GM12865 (cell line): Measurements from ENCODE around the gene BRIP1.
"Not testable (repeated sequence)": the region's sequence is repeated elsewhere in the genome, so short reads cannot be mapped to it uniquely, and the experiment has no call there.

Experiments used
- DNase-seq: peaks from one replicate; pipeline ENCODE4 v3.0.0; 2010; ENCODE audit warnings: low read depth
- H3K4me3 ChIP-seq: 2 replicates; pipeline ENCODE4 v1.5.1; 2011; ENCODE audit warnings: mild to moderate bottlenecking, low read depth, low read length, control low read depth
- CTCF ChIP-seq: IDR thresholded peaks from 2 replicates; pipeline ENCODE4 v1.5.1; 2011; ENCODE audit warnings: low read length, control low read depth, low read depth, inconsistent platforms; ENCODE audit not compliant: insufficient read depth; ENCODE audit errors: missing control alignments

Gene BRIP1

GRCh38 chr17:61684172-61684571, 179.2 kb downstream of the BRIP1 start:
- no peak for TF ChIP-seq CTCF
- H3K4me3 ChIP-seq, result no peak overlapping the region

GRCh38 chr17:61683466-61683865, 179.9 kb downstream of the BRIP1 start:
- no peak for DNase-seq
- no peak overlapping the region for H3K4me3 ChIP-seq
- TF ChIP-seq CTCF, result no peak

More at GRCh38 chr17:61684172-61684571, 179.2 kb downstream of the BRIP1 start:
- DNase-seq, result no peak

- TF ChIP-seq CTCF, result no peak
These were observed 182.4 kb downstream of the BRIP1 start for GRCh38 chr17:61680921-61681320.

GRCh38 chr17:61678339-61678738, 185.0 kb downstream of the BRIP1 start:
- no peak overlapping the region for H3K4me3 ChIP-seq
- TF ChIP-seq CTCF, result no peak
- DNase-seq, result no peak

More at GRCh38 chr17:61680921-61681320, 182.4 kb downstream of the BRIP1 start:
- DNase-seq, result no peak
- H3K4me3 ChIP-seq, result no peak overlapping the region

- not testable (repeated sequence) for DNase-seq, H3K4me3 ChIP-seq
These were observed 186.0 kb downstream of the BRIP1 start for GRCh38 chr17:61677150-61677811.

GRCh38 chr17:61676522-61676921, 186.8 kb downstream of the BRIP1 start:
- not testable (repeated sequence) for DNase-seq, H3K4me3 ChIP-seq

GRCh38 chr17:61674609-61675008, 188.7 kb downstream of the BRIP1 start:
- not testable (repeated sequence) for DNase-seq, H3K4me3 ChIP-seq

- not testable (repeated sequence) for H3K4me3 ChIP-seq, DNase-seq
These were observed 190.1 kb downstream of the BRIP1 start for GRCh38 chr17:61673019-61673897.

- no peak overlapping the region for H3K4me3 ChIP-seq
- DNase-seq, result no peak
- no peak for TF ChIP-seq CTCF
These were observed 191.2 kb downstream of the BRIP1 start for GRCh38 chr17:61672140-61672539.
